HepG2 (cell line): ENCODE results near the gene IL1RAP. TPM values are rescaled to one million over a fixed set of nuclear protein-coding genes. Genes with fewer than 3 reads are reported as not detected.

Experiments
- ADNP ChIP-seq: sonication (generic); formaldehyde crosslinking; IDR thresholded peaks from 2 replicates; pipeline ENCODE4 v1.4.0; 2020; ENCODE audit warnings: missing genetic modification reagents
- ATF4 ChIP-seq, 2 experiments: fragments of 450-650 bp in 1 of 2; sonication (generic) in 1 of 2; formaldehyde crosslinking; IDR thresholded peaks; 2 replicates each; pipeline versions ENCODE4 v1.5.0 to v1.8.0; 2020 to 2022; ENCODE audit warnings: mild to moderate bottlenecking in 1 of 2, missing genetic modification reagents in 1 of 2
- CTCF ChIP-seq: sonication (generic); formaldehyde crosslinking; IDR thresholded peaks from 2 replicates; pipeline ENCODE4 v1.5.0; 2020; ENCODE audit warnings: mild to moderate bottlenecking, missing genetic modification reagents, moderate library complexity
- ELF1 ChIP-seq: sonication (generic); formaldehyde crosslinking; IDR thresholded peaks from 2 replicates; pipeline ENCODE4 v1.4.0; 2020; ENCODE audit warnings: missing genetic modification reagents
- ERF ChIP-seq: IDR thresholded peaks from 2 replicates; pipeline ENCODE4 v1.6.1; 2018; ENCODE audit warnings: missing biosample characterization, missing genetic modification reagents
- IRF2 ChIP-seq: IDR thresholded peaks from 2 replicates; pipeline ENCODE4 v1.6.1; 2018; ENCODE audit warnings: missing genetic modification reagents, missing compliant biosample characterization
- ISL2 ChIP-seq: sonication (generic); formaldehyde crosslinking; IDR thresholded peaks from 2 replicates; pipeline ENCODE4 v1.5.0; 2020; ENCODE audit warnings: missing genetic modification reagents
- KAT7 ChIP-seq: IDR thresholded peaks from 2 replicates; pipeline ENCODE4 v1.6.1; 2018; ENCODE audit warnings: borderline replicate concordance, missing compliant biosample characterization
- MXI1 ChIP-seq: IDR thresholded peaks from 3 replicates; pipeline ENCODE4 v1.6.1; 2012; ENCODE audit warnings: low read depth, low read length, inconsistent platforms, borderline replicate concordance
- NR2F6 ChIP-seq, 2 experiments: IDR thresholded peaks; 2 replicates each; pipeline ENCODE4 v1.6.1; 2016; ENCODE audit warnings: antibody characterized with exemption in 1 of 2, mild to moderate bottlenecking in 1 of 2
- RBM22 ChIP-seq: fragments of 200-400 bp; formaldehyde crosslinking; optimal IDR thresholded peaks from 2 replicates; pipeline ENCODE3; 2017; ENCODE audit warnings: mild to moderate bottlenecking, low read length, moderate library complexity
- SOX13 ChIP-seq, 3 experiments: fragments of 450-650 bp in 1 of 3; sonication (generic) in 1 of 3; formaldehyde crosslinking in 1 of 3; IDR thresholded peaks in 2 of 3; conservative IDR thresholded peaks in 1 of 3; 2 replicates each; pipeline versions ENCODE4 v1.5.0 to v1.6.1; 2016 to 2020; ENCODE audit warnings: antibody characterized with exemption in 1 of 3, mild to moderate bottlenecking in 1 of 3, missing compliant biosample characterization in 1 of 3, missing genetic modification reagents in 1 of 3, moderate library complexity in 1 of 3
- TFDP2 ChIP-seq: sonication (generic); formaldehyde crosslinking; IDR thresholded peaks from 2 replicates; pipeline ENCODE4 v1.4.0; 2020; ENCODE audit warnings: missing genetic modification reagents
- TRIM24 ChIP-seq: sonication (generic); formaldehyde crosslinking; IDR thresholded peaks from 2 replicates; pipeline ENCODE4 v1.8.0; 2022; ENCODE audit warnings: mild to moderate bottlenecking, missing genetic modification reagents
- ZHX1 ChIP-seq: sonication (generic); formaldehyde crosslinking; IDR thresholded peaks from 2 replicates; pipeline ENCODE4 v1.8.1; 2022; ENCODE audit warnings: low read depth, mild to moderate bottlenecking, missing genetic modification reagents
- ZNF12 ChIP-seq: sonication (generic); formaldehyde crosslinking; IDR thresholded peaks from 2 replicates; pipeline ENCODE4 v1.5.0; 2020; ENCODE audit warnings: missing genetic modification reagents
- ZNF124 ChIP-seq: sonication (generic); formaldehyde crosslinking; IDR thresholded peaks from 2 replicates; pipeline ENCODE4 v1.4.0; 2020; ENCODE audit warnings: missing genetic modification reagents
- ZNF143 ChIP-seq: sonication (generic); formaldehyde crosslinking; IDR thresholded peaks from 2 replicates; pipeline ENCODE4 v1.4.0; 2020; ENCODE audit warnings: missing genetic modification reagents
- ZNF234 ChIP-seq: sonication (generic); formaldehyde crosslinking; conservative IDR thresholded peaks from 2 replicates; pipeline ENCODE4 v1.5.1; 2020; ENCODE audit warnings: mild to moderate bottlenecking, missing genetic modification reagents
- ZNF605 ChIP-seq: sonication (generic); formaldehyde crosslinking; IDR thresholded peaks from 2 replicates; pipeline ENCODE4 v1.8.0; 2022; ENCODE audit warnings: mild to moderate bottlenecking, missing genetic modification reagents
- ZNF766 ChIP-seq: sonication (generic); formaldehyde crosslinking; IDR thresholded peaks from 2 replicates; pipeline ENCODE4 v1.5.0; 2020; ENCODE audit warnings: missing genetic modification reagents, borderline replicate concordance
- polyA plus RNA-seq, 8 experiments: library from polyadenylated mRNA; depleted of rRNA in 3 of 8; stranded (reverse) in 7 of 8; unstranded in 1 of 8; fragments of >200 nt; fragmentation: Illumina TruSeq in 4 of 8; extraction: Trizol in 4 of 8; gene quantifications; 2 replicates each; pipeline versions ENCODE4 v1.2.1 to v1.2.3, GENCODE V29; 2011 to 2016; ENCODE audit warnings: low read depth in 4 of 8, missing spikeins in 1 of 8, mixed read lengths in 1 of 8; ENCODE audit not compliant: insufficient read depth in 1 of 8
- total RNA-seq, 5 experiments: library from RNA; depleted of rRNA; stranded (reverse); fragments of >200 nt; fragmentation: Illumina TruSeq; extraction: Trizol; gene quantifications; 2 replicates each; pipeline ENCODE4 v1.2.3, GENCODE V29; 2016; ENCODE audit warnings: low read depth in 1 of 5

The IL1RAP gene
- total and polyA plus RNA-seq, 2 of the 13 experiments (the other 11 are each of a cell fraction or from before 2014, with no cell fraction given), result 18.3 to 54.9 TPM

- TF ChIP-seq TRIM24 (peak; percentile 99), ZNF143 (CRISPR knock-in tag) (0 out of 2 replicates have a peak, but pooled peaks have one; percentile 20), ZNF124 (CRISPR knock-in tag) (peak; percentile 86; the same call in 1 of the 2 replicates), ZNF12 (CRISPR knock-in tag) (peak; percentile 91), ADNP (CRISPR knock-in tag) (no peak), ZNF234 (CRISPR knock-in tag) (no peak), ISL2 (peak; percentile 84), IRF2 (CRISPR knock-in tag) (peak; percentile 88; the same call in 1 of the 2 replicates), RBM22 (peak; percentile 36), MXI1 (peak; percentile 54; the same call in 1 of the 3 replicates), TFDP2 (CRISPR knock-in tag) (0 out of 2 replicates have a peak, but pooled peaks have one; percentile 25), CTCF (CRISPR knock-in tag) (0 out of 2 replicates have a peak, but pooled peaks have one; percentile 13), ZNF766 (no peak), ATF4 (CRISPR knock-in tag; IDR thresholded peaks at IDR 0.05) (peak in 1 of 2 experiments; percentile 94; a peak in 2 of 4 replicates), ZHX1 (0 out of 2 replicates have a peak, but pooled peaks have one; percentile 59), ZNF605 (CRISPR knock-in tag) (0 out of 2 replicates have a peak, but pooled peaks have one; percentile 59), ELF1 (CRISPR knock-in tag) (peak; percentile 94), KAT7 (CRISPR knock-in tag) (0 out of 2 replicates have a peak, but pooled peaks have one; percentile 54), SOX13 (IDR thresholded peaks at IDR 0.05) (peak; percentile 82), SOX13 (CRISPR knock-in tag; conservative IDR thresholded peaks at IDR 0.05 in 1 of 2, IDR thresholded peaks at IDR 0.05 in 1 of 2) (peak in 1 of 2 experiments; percentile 95; a peak in 2 of 4 replicates), ERF (peak; percentile 95), NR2F6 (IDR thresholded peaks at IDR 0.05) (peak; percentile 50), NR2F6 (CRISPR knock-in tag; IDR thresholded peaks at IDR 0.05) (peak; percentile 87)
Observed at GRCh38 chr3:190566043-190566933, 52.4 kb downstream of the IL1RAP start (continued).
